ENCODE data around the gene KDM6A. TPM values are rescaled to one million over a fixed set of nuclear protein-coding genes. Genes with fewer than 3 reads are reported as not detected.

KDM6A gene
- total and polyA plus RNA-seq, 9 of the 15 experiments (the other 6 are each of a cell fraction or from before 2014, with no cell fraction given), result 8.4 to 34.3 (median 22.9) TPM

DNA sequence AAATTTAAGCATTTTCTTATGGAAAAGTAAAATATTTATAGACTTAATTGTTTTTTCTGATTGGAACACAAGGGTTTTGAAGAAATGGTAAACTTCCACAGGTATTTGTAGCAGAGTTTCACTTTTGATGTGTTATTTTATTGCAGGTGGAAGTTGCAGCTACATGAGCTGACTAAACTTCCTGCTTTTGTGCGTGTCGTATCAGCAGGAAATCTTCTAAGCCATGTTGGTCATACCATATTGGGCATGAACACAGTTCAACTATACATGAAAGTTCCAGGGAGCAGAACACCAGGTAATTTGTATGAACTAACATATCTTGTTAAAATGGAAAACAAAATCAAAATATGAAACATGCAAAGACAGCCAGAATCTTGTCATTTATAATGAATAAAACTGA lies 210.3 kb downstream of the KDM6A start:
- DNase-seq (ENCODE audit: extremely low read depth in 1 of 4, low spot score in 3 of 4) (no peak), ATAC-seq (no peak), FAIRE-seq (no peak)
- in situ Hi-C loops (cut with MboI) (no loop called here), intact Hi-C loops (cut with micrococcal nuclease) (loop anchor here (10.0 kb wide), 1 partner anchor 101 kb away; no protein-coding TSS in a partner anchor)
- H3K79me2 ChIP-seq (ENCODE audit: control insufficient read depth, insufficient read depth, low read length), result no peaks in the 10 kb centered on the region
- 95% methylated on average over 2 of the region's 2 CpGs for WGBS (ENCODE audit: insufficient coverage, low coverage, missing lambda C conversion rate)
- no peak overlapping the region for H3K9ac ChIP-seq (ENCODE audit: insufficient read depth in 1 of 2, low read depth in 2 of 2, low read length in 2 of 2)
- BruUV-seq (replicated peaks), result no TSS peak
- TF ChIP-seq MTA2 (IDR thresholded peaks at IDR 0.05; ENCODE audit: low read depth) (no peak), MCM3 (IDR thresholded peaks at IDR 0.05) (no peak), CBX2 (IDR thresholded peaks at IDR 0.05; ENCODE audit: insufficient read depth, low read length, poor library complexity, severe bottlenecking) (no peak), CBX1 (IDR thresholded peaks at IDR 0.05; ENCODE audit: low read depth) (no peak), SREBF2 (CRISPR knock-in tag; IDR thresholded peaks at IDR 0.05) (no peak), PHF20 (IDR thresholded peaks at IDR 0.05; ENCODE audit: partially characterized antibody) (no peak)
- TF ChIP-seq, protein P1, sequence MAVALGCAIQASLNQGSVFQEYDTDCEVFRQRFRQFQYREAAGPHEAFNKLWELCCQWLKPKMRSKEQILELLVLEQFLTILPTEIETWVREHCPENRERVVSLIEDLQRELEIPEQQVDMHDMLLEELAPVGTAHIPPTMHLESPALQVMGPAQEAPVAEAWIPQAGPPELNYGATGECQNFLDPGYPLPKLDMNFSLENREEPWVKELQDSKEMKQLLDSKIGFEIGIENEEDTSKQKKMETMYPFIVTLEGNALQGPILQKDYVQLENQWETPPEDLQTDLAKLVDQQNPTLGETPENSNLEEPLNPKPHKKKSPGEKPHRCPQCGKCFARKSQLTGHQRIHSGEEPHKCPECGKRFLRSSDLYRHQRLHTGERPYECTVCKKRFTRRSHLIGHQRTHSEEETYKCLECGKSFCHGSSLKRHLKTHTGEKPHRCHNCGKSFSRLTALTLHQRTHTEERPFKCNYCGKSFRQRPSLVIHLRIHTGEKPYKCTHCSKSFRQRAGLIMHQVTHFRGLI (CRISPR knock-in tag; IDR thresholded peaks at IDR 0.05), result no peak
- TF ChIP-seq, protein P2, sequence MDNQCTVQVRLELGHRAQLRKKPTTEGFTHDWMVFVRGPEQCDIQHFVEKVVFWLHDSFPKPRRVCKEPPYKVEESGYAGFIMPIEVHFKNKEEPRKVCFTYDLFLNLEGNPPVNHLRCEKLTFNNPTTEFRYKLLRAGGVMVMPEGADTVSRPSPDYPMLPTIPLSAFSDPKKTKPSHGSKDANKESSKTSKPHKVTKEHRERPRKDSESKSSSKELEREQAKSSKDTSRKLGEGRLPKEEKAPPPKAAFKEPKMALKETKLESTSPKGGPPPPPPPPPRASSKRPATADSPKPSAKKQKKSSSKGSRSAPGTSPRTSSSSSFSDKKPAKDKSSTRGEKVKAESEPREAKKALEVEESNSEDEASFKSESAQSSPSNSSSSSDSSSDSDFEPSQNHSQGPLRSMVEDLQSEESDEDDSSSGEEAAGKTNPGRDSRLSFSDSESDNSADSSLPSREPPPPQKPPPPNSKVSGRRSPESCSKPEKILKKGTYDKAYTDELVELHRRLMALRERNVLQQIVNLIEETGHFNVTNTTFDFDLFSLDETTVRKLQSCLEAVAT (IDR thresholded peaks at IDR 0.05), result no peak
- TF ChIP-seq, protein P3, sequence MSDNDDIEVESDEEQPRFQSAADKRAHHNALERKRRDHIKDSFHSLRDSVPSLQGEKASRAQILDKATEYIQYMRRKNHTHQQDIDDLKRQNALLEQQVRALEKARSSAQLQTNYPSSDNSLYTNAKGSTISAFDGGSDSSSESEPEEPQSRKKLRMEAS (CRISPR knock-in tag; IDR thresholded peaks at IDR 0.05), result no peak
- TF ChIP-seq, protein P4, sequence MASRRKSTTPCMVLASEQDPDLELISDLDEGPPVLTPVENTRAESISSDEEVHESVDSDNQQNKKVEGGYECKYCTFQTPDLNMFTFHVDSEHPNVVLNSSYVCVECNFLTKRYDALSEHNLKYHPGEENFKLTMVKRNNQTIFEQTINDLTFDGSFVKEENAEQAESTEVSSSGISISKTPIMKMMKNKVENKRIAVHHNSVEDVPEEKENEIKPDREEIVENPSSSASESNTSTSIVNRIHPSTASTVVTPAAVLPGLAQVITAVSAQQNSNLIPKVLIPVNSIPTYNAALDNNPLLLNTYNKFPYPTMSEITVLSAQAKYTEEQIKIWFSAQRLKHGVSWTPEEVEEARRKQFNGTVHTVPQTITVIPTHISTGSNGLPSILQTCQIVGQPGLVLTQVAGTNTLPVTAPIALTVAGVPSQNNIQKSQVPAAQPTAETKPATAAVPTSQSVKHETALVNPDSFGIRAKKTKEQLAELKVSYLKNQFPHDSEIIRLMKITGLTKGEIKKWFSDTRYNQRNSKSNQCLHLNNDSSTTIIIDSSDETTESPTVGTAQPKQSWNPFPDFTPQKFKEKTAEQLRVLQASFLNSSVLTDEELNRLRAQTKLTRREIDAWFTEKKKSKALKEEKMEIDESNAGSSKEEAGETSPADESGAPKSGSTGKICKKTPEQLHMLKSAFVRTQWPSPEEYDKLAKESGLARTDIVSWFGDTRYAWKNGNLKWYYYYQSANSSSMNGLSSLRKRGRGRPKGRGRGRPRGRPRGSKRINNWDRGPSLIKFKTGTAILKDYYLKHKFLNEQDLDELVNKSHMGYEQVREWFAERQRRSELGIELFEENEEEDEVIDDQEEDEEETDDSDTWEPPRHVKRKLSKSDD (conservative IDR thresholded peaks at IDR 0.05; ENCODE audit: low read length), result no peak
- TF ChIP-seq, protein P5, sequence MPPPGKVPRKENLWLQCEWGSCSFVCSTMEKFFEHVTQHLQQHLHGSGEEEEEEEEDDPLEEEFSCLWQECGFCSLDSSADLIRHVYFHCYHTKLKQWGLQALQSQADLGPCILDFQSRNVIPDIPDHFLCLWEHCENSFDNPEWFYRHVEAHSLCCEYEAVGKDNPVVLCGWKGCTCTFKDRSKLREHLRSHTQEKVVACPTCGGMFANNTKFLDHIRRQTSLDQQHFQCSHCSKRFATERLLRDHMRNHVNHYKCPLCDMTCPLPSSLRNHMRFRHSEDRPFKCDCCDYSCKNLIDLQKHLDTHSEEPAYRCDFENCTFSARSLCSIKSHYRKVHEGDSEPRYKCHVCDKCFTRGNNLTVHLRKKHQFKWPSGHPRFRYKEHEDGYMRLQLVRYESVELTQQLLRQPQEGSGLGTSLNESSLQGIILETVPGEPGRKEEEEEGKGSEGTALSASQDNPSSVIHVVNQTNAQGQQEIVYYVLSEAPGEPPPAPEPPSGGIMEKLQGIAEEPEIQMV (tag; conservative IDR thresholded peaks at IDR 0.05; ENCODE audit: low read depth), result no peak
- peaks cover 53% of the 10 kb centered on the region for H3K36me3 ChIP-seq (ENCODE audit: control insufficient read depth, insufficient read depth, low read length)
- no peak overlapping the region for H3K4me3 ChIP-seq
- no peak overlapping the region for H3K4me2 ChIP-seq (ENCODE audit: insufficient read depth, low read length)
- H2AFZ ChIP-seq (ENCODE audit: low read depth, low read length), result no peak overlapping the region
- no peaks in the 10 kb centered on the region for H4K20me1 ChIP-seq (replicated peaks; ENCODE audit: control insufficient read depth, insufficient read depth, low read length)
- H3K9me1 ChIP-seq (ENCODE audit: control insufficient read depth, insufficient read depth, low read length), result no peaks in the 10 kb centered on the region
- H3K27me3 ChIP-seq (ENCODE audit: control insufficient read depth in 2 of 2, insufficient read depth in 2 of 2, low read length in 2 of 2), result no peaks in the 10 kb centered on the region
- CTCF ChIA-PET (ENCODE audit: low intra/inter-chr PET ratio), result no interaction called here
- POLR2A ChIA-PET, result no interaction called here
- H3K27ac ChIP-seq (ENCODE audit: extremely low read depth, low read depth, low read length), result no peak overlapping the region
- no peaks in the 10 kb centered on the region for H3K4me1 ChIP-seq (replicated peaks in 1 of 2; ENCODE audit: control insufficient read depth in 2 of 2, insufficient read depth in 2 of 2, low read length in 2 of 2)
- no peaks in the 10 kb centered on the region for H3K9me3 ChIP-seq (replicated peaks; ENCODE audit: control insufficient read depth, insufficient read depth, low read depth, low read length)
